ENCODE results near the gene UNC119. TPM values are rescaled to one million over a fixed set of nuclear protein-coding genes. Genes with fewer than 3 reads are reported as not detected.

Gene UNC119
- total RNA-seq, 1 donor from 2014 or later = 57.2 TPM

DNA sequence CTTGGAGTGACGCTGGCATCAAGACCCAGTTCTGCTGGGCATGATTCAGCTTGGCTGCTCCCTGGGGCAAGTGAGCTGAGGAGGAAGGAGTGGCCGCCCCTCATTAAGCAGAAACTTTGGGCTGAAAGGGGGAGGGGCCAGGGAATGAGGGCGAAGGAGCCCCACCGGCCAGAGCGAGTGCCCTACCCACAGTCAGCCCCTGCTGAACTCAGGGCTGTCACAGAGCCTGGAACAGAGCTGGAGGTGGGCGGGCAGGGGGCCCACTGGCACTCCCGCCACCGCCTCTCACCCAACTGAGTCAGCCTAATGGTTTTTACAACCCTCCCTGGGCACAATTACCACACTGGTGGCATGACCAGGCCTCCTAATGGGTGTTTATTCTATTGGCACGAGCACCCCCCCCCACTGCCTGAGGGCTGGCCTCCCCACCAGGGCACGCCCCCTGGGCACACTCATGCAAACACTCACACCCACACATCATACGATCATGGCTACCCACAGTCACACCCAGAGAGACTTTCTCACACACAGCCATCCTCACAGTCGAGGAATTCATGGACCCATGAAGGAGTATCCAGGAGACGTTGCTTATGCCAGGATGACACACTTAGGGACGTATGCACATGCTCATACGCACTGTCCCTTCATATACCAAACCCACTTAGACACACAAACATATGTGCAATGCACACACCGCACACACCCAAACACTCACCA is 19.2 kb downstream of the UNC119 start:
- Mint-ChIP-seq H3K4me3 (ENCODE audit: unreplicated experiment) (no peak overlapping the region), H3K27ac (ENCODE audit: unreplicated experiment) (no peak overlapping the region), H3K4me1 (ENCODE audit: low read depth, unreplicated experiment) (peaks cover 13% of the 10 kb centered on the region), H3K9me3 (ENCODE audit: unreplicated experiment) (no peaks in the 10 kb centered on the region), H3K36me3 (ENCODE audit: unreplicated experiment) (no peaks in the 10 kb centered on the region), H3K27me3 (ENCODE audit: unreplicated experiment) (peaks cover 3% of the 10 kb centered on the region)
- no peak for DNase-seq
- TF ChIP-seq, protein P1, sequence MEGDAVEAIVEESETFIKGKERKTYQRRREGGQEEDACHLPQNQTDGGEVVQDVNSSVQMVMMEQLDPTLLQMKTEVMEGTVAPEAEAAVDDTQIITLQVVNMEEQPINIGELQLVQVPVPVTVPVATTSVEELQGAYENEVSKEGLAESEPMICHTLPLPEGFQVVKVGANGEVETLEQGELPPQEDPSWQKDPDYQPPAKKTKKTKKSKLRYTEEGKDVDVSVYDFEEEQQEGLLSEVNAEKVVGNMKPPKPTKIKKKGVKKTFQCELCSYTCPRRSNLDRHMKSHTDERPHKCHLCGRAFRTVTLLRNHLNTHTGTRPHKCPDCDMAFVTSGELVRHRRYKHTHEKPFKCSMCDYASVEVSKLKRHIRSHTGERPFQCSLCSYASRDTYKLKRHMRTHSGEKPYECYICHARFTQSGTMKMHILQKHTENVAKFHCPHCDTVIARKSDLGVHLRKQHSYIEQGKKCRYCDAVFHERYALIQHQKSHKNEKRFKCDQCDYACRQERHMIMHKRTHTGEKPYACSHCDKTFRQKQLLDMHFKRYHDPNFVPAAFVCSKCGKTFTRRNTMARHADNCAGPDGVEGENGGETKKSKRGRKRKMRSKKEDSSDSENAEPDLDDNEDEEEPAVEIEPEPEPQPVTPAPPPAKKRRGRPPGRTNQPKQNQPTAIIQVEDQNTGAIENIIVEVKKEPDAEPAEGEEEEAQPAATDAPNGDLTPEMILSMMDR (IDR thresholded peaks at IDR 0.05; ENCODE audit: partially characterized antibody, unreplicated experiment) = no peak

GRCh38 chr17:28532050-28532960 is 20.1 kb downstream of the UNC119 start:
- Mint-ChIP-seq H3K4me1 (ENCODE audit: low read depth, unreplicated experiment) (peaks cover 15% of the 10 kb centered on the region), H3K27ac (ENCODE audit: unreplicated experiment) (no peak overlapping the region), H3K27me3 (ENCODE audit: unreplicated experiment) (peaks cover 3% of the 10 kb centered on the region), H3K9me3 (ENCODE audit: unreplicated experiment) (peaks cover under 1% of the 10 kb centered on the region), H3K36me3 (ENCODE audit: unreplicated experiment) (no peaks in the 10 kb centered on the region), H3K4me3 (ENCODE audit: unreplicated experiment) (no peak overlapping the region)
- DNase-seq = no peak
- TF ChIP-seq, protein P1 (IDR thresholded peaks at IDR 0.05; ENCODE audit: partially characterized antibody, unreplicated experiment) = no peak

DNA sequence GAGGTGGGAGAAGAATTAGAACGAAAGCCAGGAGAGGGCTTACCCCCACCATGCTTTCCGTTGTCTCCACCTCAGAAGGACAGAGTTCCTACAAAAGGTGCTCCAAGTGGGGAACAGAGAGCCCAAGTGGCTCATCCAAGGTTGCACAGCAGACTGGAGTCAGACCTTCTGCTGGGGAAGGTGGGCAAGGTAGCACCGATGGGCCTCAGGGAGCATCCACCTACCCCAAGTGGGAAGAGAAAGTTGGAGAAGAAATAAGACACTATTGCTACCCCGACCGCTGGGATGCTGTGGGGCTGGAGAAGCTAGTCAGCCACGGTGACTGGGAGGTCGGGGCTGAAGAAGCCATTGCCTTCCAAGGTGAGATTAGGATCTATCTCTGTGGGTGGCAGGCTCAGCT is 21.5 kb downstream of the UNC119 start:
- peaks cover 3% of the 10 kb centered on the region for H3K27me3 Mint-ChIP-seq (ENCODE audit: unreplicated experiment)
- peaks cover 6% of the 10 kb centered on the region for H3K9me3 Mint-ChIP-seq (ENCODE audit: unreplicated experiment)
- DNase-seq = no peak
- no peak overlapping the region for H3K4me3 Mint-ChIP-seq (ENCODE audit: unreplicated experiment)
- no peak overlapping the region for H3K27ac Mint-ChIP-seq (ENCODE audit: unreplicated experiment)
- TF ChIP-seq, protein P1 (IDR thresholded peaks at IDR 0.05; ENCODE audit: partially characterized antibody, unreplicated experiment) = no peak
- no peaks in the 10 kb centered on the region for H3K36me3 Mint-ChIP-seq (ENCODE audit: unreplicated experiment)
- H3K4me1 Mint-ChIP-seq (ENCODE audit: low read depth, unreplicated experiment) = peaks cover 19% of the 10 kb centered on the region

- peaks cover 19% of the 10 kb centered on the region for H3K4me1 Mint-ChIP-seq (ENCODE audit: low read depth, unreplicated experiment)
- H3K27me3 Mint-ChIP-seq (ENCODE audit: unreplicated experiment) = peaks cover 3% of the 10 kb centered on the region
- no peaks in the 10 kb centered on the region for H3K36me3 Mint-ChIP-seq (ENCODE audit: unreplicated experiment)
- no peak overlapping the region for H3K4me3 Mint-ChIP-seq (ENCODE audit: unreplicated experiment)
- TF ChIP-seq, protein P1 (IDR thresholded peaks at IDR 0.05; ENCODE audit: partially characterized antibody, unreplicated experiment) = no peak
- peaks cover 6% of the 10 kb centered on the region for H3K9me3 Mint-ChIP-seq (ENCODE audit: unreplicated experiment)
- DNase-seq = no peak
- H3K27ac Mint-ChIP-seq (ENCODE audit: unreplicated experiment) = no peak overlapping the region
Measured at GRCh38 chr17:28530250-28530649, 22.2 kb downstream of the UNC119 start.

- H3K4me1 Mint-ChIP-seq (ENCODE audit: low read depth, unreplicated experiment) = peaks cover 19% of the 10 kb centered on the region
- no peaks in the 10 kb centered on the region for H3K27me3 Mint-ChIP-seq (ENCODE audit: unreplicated experiment)
- no peak for DNase-seq
- peaks cover 6% of the 10 kb centered on the region for H3K9me3 Mint-ChIP-seq (ENCODE audit: unreplicated experiment)
- no peaks in the 10 kb centered on the region for H3K36me3 Mint-ChIP-seq (ENCODE audit: unreplicated experiment)
- no peak overlapping the region for H3K4me3 Mint-ChIP-seq (ENCODE audit: unreplicated experiment)
- no peak overlapping the region for H3K27ac Mint-ChIP-seq (ENCODE audit: unreplicated experiment)
- TF ChIP-seq, protein P1 (IDR thresholded peaks at IDR 0.05; ENCODE audit: partially characterized antibody, unreplicated experiment) = no peak
Measured at GRCh38 chr17:28529013-28529400, 23.4 kb downstream of the UNC119 start.
